CD4-positive, alpha-beta T cell (primary cell): ENCODE data around the gene SLC19A1. TPM values are rescaled to one million over a fixed set of nuclear protein-coding genes. Genes with fewer than 3 reads are reported as not detected.

Experiments used
- ATAC-seq: fragments of 200-7000 bp; cut with Tn5 transposase; one replicate; pipeline ENCODE4 v1.10.0; 2022; ENCODE audit warnings: mild to moderate bottlenecking; ENCODE audit not compliant: poor library complexity
- CTCF ChIA-PET: fragments of 350-600 bp; sonication (Branson Sonifier 250); formaldehyde crosslinking; loops from one replicate; lab custom pipeline; 2021; ENCODE audit warnings: antibody characterized with exemption, inconsistent platforms; lab: Charles Lee
- POLR2A ChIA-PET: fragments of 350-600 bp; sonication (Branson Sonifier 250); formaldehyde crosslinking; loops from one replicate; lab custom pipeline; 2021; ENCODE audit warnings: antibody characterized with exemption, inconsistent platforms; lab: Charles Lee
- DNase-seq, 14 experiments: peaks; one replicate each; pipeline ENCODE4 v3.0.0-alpha.2; 2013 to 2020; ENCODE audit warnings: mixed read lengths in 2 of 14
- H3K27ac ChIP-seq, 2 donors: one replicate each; pipeline versions ENCODE4 v1.5.1 to v1.7.0; 2013; ENCODE audit warnings: low read length in 2 of 2, low read depth in 1 of 2, mild to moderate bottlenecking in 1 of 2
- H3K27me3 ChIP-seq, 2 experiments: 1 replicate in 1 of 2; 2 replicates in 1 of 2; pipeline versions ENCODE4 v1.6.1 to v1.7.0; 2013; ENCODE audit warnings: low read length in 2 of 2, control low read depth in 1 of 2, mild to moderate bottlenecking in 1 of 2, moderate library complexity in 1 of 2; ENCODE audit not compliant: insufficient read depth in 2 of 2, control insufficient read depth in 1 of 2
- H3K36me3 ChIP-seq: one replicate; pipeline ENCODE4 v1.6.1; 2013; ENCODE audit warnings: low read length, control low read depth; ENCODE audit not compliant: insufficient read depth
- H3K4me1 ChIP-seq: one replicate; pipeline ENCODE4 v1.6.1; 2013; ENCODE audit warnings: low read length, control low read depth; ENCODE audit not compliant: insufficient read depth
- H3K4me3 ChIP-seq: one replicate; pipeline ENCODE4 v1.5.1; 2013; ENCODE audit warnings: mild to moderate bottlenecking, low read length, moderate library complexity
- H3K9me3 ChIP-seq, 2 experiments: 1 replicate in 1 of 2; 2 replicates in 1 of 2; pipeline versions ENCODE4 v1.6.1 to v1.7.0; 2013; ENCODE audit warnings: low read length in 2 of 2, mild to moderate bottlenecking in 2 of 2, control low read depth in 1 of 2, moderate library complexity in 1 of 2; ENCODE audit not compliant: control insufficient read depth in 1 of 2, insufficient read depth in 1 of 2
- H3K27ac Mint-ChIP-seq: one replicate; pipeline ENCODE4 v1.8.0; 2020; ENCODE audit warnings: mixed read lengths
- H3K27me3 Mint-ChIP-seq: one replicate; pipeline ENCODE4 v1.8.0; 2021; ENCODE audit warnings: mixed read lengths
- H3K36me3 Mint-ChIP-seq: one replicate; pipeline ENCODE4 v1.8.0; 2021; ENCODE audit warnings: low read depth, mixed read lengths
- H3K4me1 Mint-ChIP-seq: one replicate; pipeline ENCODE4 v1.8.0; 2021; ENCODE audit warnings: low read depth, mixed read lengths
- H3K4me3 Mint-ChIP-seq: one replicate; pipeline ENCODE4 v1.8.0; 2020; ENCODE audit warnings: mild to moderate bottlenecking, mixed read lengths
- H3K9me3 Mint-ChIP-seq: one replicate; pipeline ENCODE4 v1.8.0; 2020; ENCODE audit warnings: mixed read lengths
- intact Hi-C, 2 experiments: fragments of 100-400 bp; cut with DNase I in 1 of 2; cut with micrococcal nuclease in 1 of 2; formaldehyde crosslinking; loops; one replicate each; pipeline versions ENCODE4 v1.15.1 to v1.9.0; 2023 to 2025; cut with DNase I, micrococcal nuclease
- total RNA-seq, 174 experiments: library from RNA in 2 of 174; stranded (reverse) in 2 of 174; gene quantifications; one replicate each; pipeline ENCODE4 v1.2.3 and lab custom pipeline; 2021 to 2026
- TF ChIP-seq, protein P1 (sequence below): fragments of 200-600 bp; IDR thresholded peaks from one replicate; pipeline ENCODE4 v1.8.0; 2022; ENCODE audit warnings: antibody characterized with exemption, mild to moderate bottlenecking

SLC19A1 gene
- total RNA-seq, 2 experiments from 2014 or later: 11.5 to 12.0 TPM

- no peaks in the 10 kb centered on the region for H3K27me3 Mint-ChIP-seq
- POLR2A ChIA-PET: interaction anchor here (1.0 to 1.4 kb wide), 5 partner anchors 13 to 194 kb away, joined by 3 to 5 read pairs (median 4); partner anchors contain the start of gene POFUT2
- H3K9me3 Mint-ChIP-seq: no peaks in the 10 kb centered on the region
- H3K4me1 Mint-ChIP-seq: peaks cover 41% of the 10 kb centered on the region
- TF ChIP-seq, protein P1, sequence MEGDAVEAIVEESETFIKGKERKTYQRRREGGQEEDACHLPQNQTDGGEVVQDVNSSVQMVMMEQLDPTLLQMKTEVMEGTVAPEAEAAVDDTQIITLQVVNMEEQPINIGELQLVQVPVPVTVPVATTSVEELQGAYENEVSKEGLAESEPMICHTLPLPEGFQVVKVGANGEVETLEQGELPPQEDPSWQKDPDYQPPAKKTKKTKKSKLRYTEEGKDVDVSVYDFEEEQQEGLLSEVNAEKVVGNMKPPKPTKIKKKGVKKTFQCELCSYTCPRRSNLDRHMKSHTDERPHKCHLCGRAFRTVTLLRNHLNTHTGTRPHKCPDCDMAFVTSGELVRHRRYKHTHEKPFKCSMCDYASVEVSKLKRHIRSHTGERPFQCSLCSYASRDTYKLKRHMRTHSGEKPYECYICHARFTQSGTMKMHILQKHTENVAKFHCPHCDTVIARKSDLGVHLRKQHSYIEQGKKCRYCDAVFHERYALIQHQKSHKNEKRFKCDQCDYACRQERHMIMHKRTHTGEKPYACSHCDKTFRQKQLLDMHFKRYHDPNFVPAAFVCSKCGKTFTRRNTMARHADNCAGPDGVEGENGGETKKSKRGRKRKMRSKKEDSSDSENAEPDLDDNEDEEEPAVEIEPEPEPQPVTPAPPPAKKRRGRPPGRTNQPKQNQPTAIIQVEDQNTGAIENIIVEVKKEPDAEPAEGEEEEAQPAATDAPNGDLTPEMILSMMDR: no peak
- H3K27me3 ChIP-seq: no peaks in the 10 kb centered on the region
- ATAC-seq (no peak), DNase-seq (no peak)
- H3K36me3 ChIP-seq: no peaks in the 10 kb centered on the region
- peak overlapping the region; percentile 81 for H3K4me3 Mint-ChIP-seq
- peaks cover 68% of the 10 kb centered on the region for H3K4me1 ChIP-seq
- peak overlapping the region; percentile 30 to 79 for H3K27ac ChIP-seq
- CTCF ChIA-PET: no interaction called here
- peaks cover 0 to 5% of the 10 kb centered on the region in 2 experiments for H3K9me3 ChIP-seq
- H3K4me3 ChIP-seq: peak overlapping the region; percentile 56
- peak overlapping the region; percentile 95 for H3K27ac Mint-ChIP-seq
- no peaks in the 10 kb centered on the region for H3K36me3 Mint-ChIP-seq
- intact Hi-C loops: no loop called here
Observed at GRCh38 chr21:45481977-45482898, 60.0 kb downstream of the SLC19A1 start.

- intact Hi-C loops: no loop called here
- Histone ChIP-seq H3K27ac (no peak overlapping the region), H3K4me3 (no peak overlapping the region), H3K9me3 (peaks cover 0 to 5% of the 10 kb centered on the region in 2 experiments), H3K27me3 (no peaks in the 10 kb centered on the region), H3K36me3 (no peaks in the 10 kb centered on the region), H3K4me1 (peaks cover 75% of the 10 kb centered on the region)
- ChIA-PET POLR2A (no interaction called here), CTCF (no interaction called here)
- DNase-seq (no peak), ATAC-seq (no peak)
- Mint-ChIP-seq H3K36me3 (no peaks in the 10 kb centered on the region), H3K27me3 (no peaks in the 10 kb centered on the region), H3K9me3 (no peaks in the 10 kb centered on the region), H3K4me1 (peaks cover 45% of the 10 kb centered on the region), H3K27ac (no peak overlapping the region), H3K4me3 (no peak overlapping the region)
- TF ChIP-seq, protein P1: no peak
Observed at GRCh38 chr21:45481566-45481965, 60.7 kb downstream of the SLC19A1 start.

DNA sequence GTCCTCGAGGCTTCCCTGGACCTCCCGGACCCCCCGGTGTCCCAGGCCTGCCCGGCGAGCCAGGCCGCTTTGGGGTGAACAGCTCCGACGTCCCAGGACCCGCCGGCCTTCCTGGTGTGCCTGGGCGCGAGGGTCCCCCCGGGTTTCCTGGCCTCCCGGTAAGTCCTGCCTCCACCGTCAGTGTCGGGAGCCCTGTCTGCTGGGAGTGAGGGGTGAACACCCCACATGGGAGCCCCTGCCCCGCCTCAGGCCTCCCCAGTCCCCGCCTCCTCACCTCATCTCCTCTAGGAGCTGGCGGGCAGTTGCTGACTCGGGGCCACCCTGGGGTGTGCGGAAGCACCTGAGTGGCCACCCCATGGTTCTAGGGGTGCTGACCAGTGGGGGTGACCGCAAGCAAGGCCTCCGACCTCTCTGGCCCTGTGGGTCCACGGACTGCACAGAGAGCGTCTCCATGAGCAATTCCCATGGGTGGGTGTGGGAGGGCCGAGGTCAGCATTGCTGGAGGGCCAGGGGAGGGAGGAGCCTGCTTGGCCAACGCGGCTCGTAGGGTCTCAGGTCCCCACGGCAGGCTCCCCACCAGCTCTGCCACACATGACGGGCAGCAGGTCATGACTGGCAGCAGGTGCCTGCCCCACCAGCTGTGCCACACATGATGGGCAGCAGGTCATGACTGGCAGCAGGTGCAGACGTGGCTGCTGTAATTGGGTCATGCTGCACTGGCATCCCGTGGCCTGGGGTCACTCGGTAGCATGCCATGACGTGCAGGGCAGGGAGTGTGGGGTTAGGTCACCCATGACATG lies 61.3 kb downstream of the SLC19A1 start:
- no peak for ATAC-seq
- no peak overlapping the region for H3K27ac Mint-ChIP-seq
- DNase-seq: no peak
- H3K4me1 Mint-ChIP-seq: peaks cover 50% of the 10 kb centered on the region
- Histone ChIP-seq H3K4me3 (no peak overlapping the region), H3K27ac (no peak overlapping the region), H3K4me1 (peaks cover 80% of the 10 kb centered on the region), H3K27me3 (no peaks in the 10 kb centered on the region), H3K36me3 (no peaks in the 10 kb centered on the region), H3K9me3 (peaks cover 0 to 5% of the 10 kb centered on the region in 2 experiments)
- H3K9me3 Mint-ChIP-seq: no peaks in the 10 kb centered on the region
- CTCF ChIA-PET: interaction anchor here (0.6 kb wide), 1 partner anchor 10 kb away, joined by 4 read pairs; no protein-coding TSS in a partner anchor
- POLR2A ChIA-PET: interaction anchor here (0.7 to 1.3 kb wide), 2 partner anchors 12 to 435 kb away, joined by 3 to 4 read pairs; no protein-coding TSS in a partner anchor
- TF ChIP-seq, protein P1: no peak
- no peaks in the 10 kb centered on the region for H3K27me3 Mint-ChIP-seq
- H3K4me3 Mint-ChIP-seq: no peak overlapping the region
- intact Hi-C loops: no loop called here
- no peaks in the 10 kb centered on the region for H3K36me3 Mint-ChIP-seq
